ENCODE data around the gene IFI44L. TPM values are rescaled to one million over a fixed set of nuclear protein-coding genes. Genes with fewer than 3 reads are reported as not detected.

The IFI44L gene
- total and polyA plus RNA-seq, 2 experiments from 2014 or later: 0.23 TPM; not detected in 1

- Histone ChIP-seq H3K9me3 (ENCODE audit: low read depth) (no peaks in the 10 kb centered on the region), H3K4me1 (ENCODE audit: insufficient read depth) (no peaks in the 10 kb centered on the region), H4K20me1 (ENCODE audit: insufficient read depth) (no peaks in the 10 kb centered on the region), H3F3A (ENCODE audit: insufficient read depth) (no peaks in the 10 kb centered on the region), H3K9me2 (ENCODE audit: insufficient read depth) (no peaks in the 10 kb centered on the region), H2AFZ (peak overlapping the region; percentile 78), H3K9ac (peak overlapping the region; percentile 57), H3K36me3 (ENCODE audit: low read depth) (no peaks in the 10 kb centered on the region), H3K79me2 (ENCODE audit: insufficient read depth) (no peaks in the 10 kb centered on the region), H3K4me3 (peak overlapping the region; percentile 56), H3K27me3 (replicated peaks; ENCODE audit: insufficient read depth) (no peaks in the 10 kb centered on the region), H3K4me2 (ENCODE audit: unreplicated experiment) (peak overlapping the region; percentile 92), H3K27ac (0 out of 2 replicates have a peak overlapping the region, but pooled peaks have one; percentile 28)
- no peak for TF ChIP-seq EZH2 (IDR thresholded peaks at IDR 0.05; ENCODE audit: insufficient read depth, poor library complexity, severe bottlenecking)
- 59 to 60% methylated on average over 6 of the region's 6 CpGs for WGBS, 2 experiments (ENCODE audit: low coverage in 1 of 2, low lambda C conversion rate in 2 of 2, missing lambda C conversion rate in 2 of 2)
- in situ Hi-C loops (cut with MboI): no loop called here
- DNase-seq: peak; percentile 3
These were observed 29.9 kb downstream of the IFI44L start for GRCh38 chr1:78650114-78650660.

- no peak overlapping the region for H3K4me2 ChIP-seq (ENCODE audit: unreplicated experiment)
- WGBS, 2 experiments (ENCODE audit: low coverage in 1 of 2, low lambda C conversion rate in 2 of 2, missing lambda C conversion rate in 2 of 2): 90 to 91% methylated on average over 12 of the region's 12 CpGs
These were observed 31.0 kb downstream of the IFI44L start for GRCh38 chr1:78651241-78651640.

GRCh38 chr1:78652019-78652560, 31.8 kb downstream of the IFI44L start:
- Histone ChIP-seq H3K36me3 (ENCODE audit: low read depth) (no peaks in the 10 kb centered on the region), H4K20me1 (ENCODE audit: insufficient read depth) (no peaks in the 10 kb centered on the region), H3K4me2 (ENCODE audit: unreplicated experiment) (no peak overlapping the region), H2AFZ (no peak overlapping the region), H3K4me3 (no peak overlapping the region), H3K4me1 (ENCODE audit: insufficient read depth) (no peaks in the 10 kb centered on the region), H3K9me3 (ENCODE audit: low read depth) (no peaks in the 10 kb centered on the region), H3K9me2 (ENCODE audit: insufficient read depth) (no peaks in the 10 kb centered on the region), H3K79me2 (ENCODE audit: insufficient read depth) (no peaks in the 10 kb centered on the region), H3F3A (ENCODE audit: insufficient read depth) (no peaks in the 10 kb centered on the region), H3K27ac (no peak overlapping the region), H3K9ac (no peak overlapping the region), H3K27me3 (replicated peaks; ENCODE audit: insufficient read depth) (no peaks in the 10 kb centered on the region)
- 93% methylated on average over 17 of the region's 17 CpGs for WGBS, 2 experiments (ENCODE audit: low coverage in 1 of 2, low lambda C conversion rate in 2 of 2, missing lambda C conversion rate in 2 of 2)
- TF ChIP-seq EZH2 (IDR thresholded peaks at IDR 0.05; ENCODE audit: insufficient read depth, poor library complexity, severe bottlenecking) (no peak), EZH2phosphoT487 (IDR thresholded peaks at IDR 0.05; ENCODE audit: insufficient read depth, low read depth) (no peak)
- in situ Hi-C loops (cut with MboI): no loop called here
- DNase-seq: no peak

More at GRCh38 chr1:78651241-78651640, 31.0 kb downstream of the IFI44L start:
- Histone ChIP-seq H3K9me2 (ENCODE audit: insufficient read depth) (no peaks in the 10 kb centered on the region), H3K9ac (no peak overlapping the region), H3K36me3 (ENCODE audit: low read depth) (no peaks in the 10 kb centered on the region), H3K27me3 (replicated peaks; ENCODE audit: insufficient read depth) (no peaks in the 10 kb centered on the region), H3K4me1 (ENCODE audit: insufficient read depth) (no peaks in the 10 kb centered on the region), H3K27ac (no peak overlapping the region), H3F3A (ENCODE audit: insufficient read depth) (no peaks in the 10 kb centered on the region), H2AFZ (no peak overlapping the region), H4K20me1 (ENCODE audit: insufficient read depth) (no peaks in the 10 kb centered on the region), H3K9me3 (ENCODE audit: low read depth) (no peaks in the 10 kb centered on the region), H3K4me3 (no peak overlapping the region), H3K79me2 (ENCODE audit: insufficient read depth) (no peaks in the 10 kb centered on the region)
- DNase-seq: no peak
- in situ Hi-C loops (cut with MboI): no loop called here
- TF ChIP-seq EZH2phosphoT487 (IDR thresholded peaks at IDR 0.05; ENCODE audit: insufficient read depth, low read depth) (no peak), EZH2 (IDR thresholded peaks at IDR 0.05; ENCODE audit: insufficient read depth, poor library complexity, severe bottlenecking) (no peak)

GRCh38 chr1:78658901-78659300, 38.7 kb downstream of the IFI44L start:
- Histone ChIP-seq H3K9me2 (ENCODE audit: insufficient read depth) (no peaks in the 10 kb centered on the region), H3K36me3 (ENCODE audit: low read depth) (no peaks in the 10 kb centered on the region), H3K27me3 (replicated peaks; ENCODE audit: insufficient read depth) (no peaks in the 10 kb centered on the region), H2AFZ (no peak overlapping the region), H3F3A (ENCODE audit: insufficient read depth) (no peaks in the 10 kb centered on the region), H3K79me2 (ENCODE audit: insufficient read depth) (no peaks in the 10 kb centered on the region), H3K27ac (no peak overlapping the region), H4K20me1 (ENCODE audit: insufficient read depth) (no peaks in the 10 kb centered on the region), H3K4me1 (ENCODE audit: insufficient read depth) (no peaks in the 10 kb centered on the region), H3K9me3 (ENCODE audit: low read depth) (no peaks in the 10 kb centered on the region), H3K4me2 (ENCODE audit: unreplicated experiment) (no peak overlapping the region), H3K4me3 (no peak overlapping the region), H3K9ac (no peak overlapping the region)
- in situ Hi-C loops (cut with MboI): no loop called here
- no peak for DNase-seq
- 96 to 100% methylated on average over 1 of the region's 1 CpG for WGBS, 2 experiments (ENCODE audit: low coverage in 1 of 2, low lambda C conversion rate in 2 of 2, missing lambda C conversion rate in 2 of 2)
- TF ChIP-seq EZH2 (IDR thresholded peaks at IDR 0.05; ENCODE audit: insufficient read depth, poor library complexity, severe bottlenecking): no peak
- no peak for TF ChIP-seq EZH2phosphoT487 (IDR thresholded peaks at IDR 0.05; ENCODE audit: insufficient read depth, low read depth)
